ENCODE measurements around the gene CRIP3. TPM values are rescaled to one million over a fixed set of nuclear protein-coding genes. Genes with fewer than 3 reads are reported as not detected.

CRIP3 gene
- total and polyA plus RNA-seq, 2 of the 8 experiments (the other 6 are each of a cell fraction or from before 2014, with no cell fraction given), result 34.0 to 46.3 TPM

DNA sequence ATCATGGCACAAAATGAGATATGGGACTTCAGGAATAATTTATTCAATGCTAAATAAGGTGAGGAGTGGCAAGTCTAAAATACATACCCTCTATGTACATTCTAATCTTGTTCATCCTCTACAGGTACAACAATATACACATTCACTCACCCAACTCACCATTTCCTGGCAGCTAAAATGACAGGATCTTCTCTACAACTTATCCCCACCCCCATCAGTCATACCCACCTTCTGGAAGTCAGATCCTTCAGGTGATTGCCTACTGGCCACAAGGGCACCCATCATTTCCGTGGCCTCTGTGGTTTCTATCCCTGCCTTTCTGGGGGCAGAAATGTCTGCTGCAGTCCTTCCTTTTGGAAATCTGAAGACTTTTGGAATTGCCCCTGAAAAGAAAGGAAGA, 22.8 kb upstream of the CRIP3 start:
- H3K4ac ChIP-seq (replicated peaks; ENCODE audit: insufficient read length, low read depth, low read length), result no peak overlapping the region
- no peak overlapping the region for H3K27ac ChIP-seq (ENCODE audit: low read depth, low read length)
- H3K14ac ChIP-seq (ENCODE audit: insufficient read length), result no peak overlapping the region
- H3K27me3 ChIP-seq (replicated peaks in 1 of 4; ENCODE audit: control insufficient read depth in 3 of 4, extremely low read depth in 1 of 4, insufficient read depth in 3 of 4, low read length in 3 of 4), result no peaks in the 10 kb centered on the region
- no peak overlapping the region for H3K9ac ChIP-seq (replicated peaks in 1 of 4; ENCODE audit: extremely low read depth in 1 of 4, low read depth in 3 of 4, low read length in 3 of 4)
- no peak overlapping the region for H2BK120ac ChIP-seq (replicated peaks; ENCODE audit: low read depth, low read length)
- H3K23ac ChIP-seq (ENCODE audit: insufficient read length), result no peak overlapping the region
- no peak overlapping the region for H2BK12ac ChIP-seq (ENCODE audit: low read depth, low read length)
- H4K20me1 ChIP-seq (replicated peaks in 1 of 2; ENCODE audit: control insufficient read depth in 1 of 2, insufficient read depth in 2 of 2, low read length in 2 of 2), result no peaks in the 10 kb centered on the region
- FAIRE-seq, result no peak
- H3K23me2 ChIP-seq (ENCODE audit: low read depth, low read length), result no peaks in the 10 kb centered on the region
- H3K36me3 ChIP-seq (ENCODE audit: control insufficient read depth in 2 of 4, insufficient read depth in 4 of 4, low read length in 3 of 4), result peaks cover 0 to 1% (median 0%) of the 10 kb centered on the region in 4 experiments; a peak in 1 of 8 replicates
- no peaks in the 10 kb centered on the region for H3K9me3 ChIP-seq (ENCODE audit: insufficient read depth in 2 of 2, low read depth in 1 of 2, low read length in 1 of 2)
- POLR2A ChIA-PET (ENCODE audit: partially characterized antibody), result no interaction called here
- no peak overlapping the region for H2BK15ac ChIP-seq (ENCODE audit: low read length)
- H3K4me2 ChIP-seq (ENCODE audit: insufficient read depth in 1 of 2, low read depth in 2 of 2, low read length in 2 of 2), result no peak overlapping the region
- 82% methylated on average over 1 of the region's 1 CpG; no CpG with 5 or more reads in 1 of the 2 experiments for WGBS, 2 experiments (ENCODE audit: extremely low coverage in 1 of 2, insufficient coverage in 1 of 2, insufficient read length in 1 of 2, insufficient replicate concordance in 2 of 2, low coverage in 1 of 2, low lambda C conversion rate in 2 of 2, missing lambda C conversion rate in 1 of 2)
- no peaks in the 10 kb centered on the region; a peak in 1 of 7 replicates for H3K4me1 ChIP-seq (replicated peaks in 1 of 4; ENCODE audit: control insufficient read depth in 3 of 4, insufficient read depth in 4 of 4, low read length in 3 of 4)
- no peak overlapping the region for H3K56ac ChIP-seq (replicated peaks; ENCODE audit: insufficient read length, low read depth, low read length)
- no peak for DNase-seq (ENCODE audit: low read depth in 1 of 2, low spot score in 2 of 2)
- CTCF ChIA-PET (ENCODE audit: partially characterized antibody), result interaction anchor here (0.7 to 1.4 kb wide), 2 partner anchors 14 to 66 kb away, joined by 3 to 4 read pairs; no protein-coding TSS in a partner anchor
- H3K79me1 ChIP-seq (ENCODE audit: low read depth, low read length), result no peaks in the 10 kb centered on the region
- no peak overlapping the region for H2AK5ac ChIP-seq (ENCODE audit: low read depth, low read length)
- no peak overlapping the region for H4K8ac ChIP-seq (ENCODE audit: extremely low read depth, insufficient read depth, low read length)
- no peak overlapping the region for H4K5ac ChIP-seq (ENCODE audit: insufficient read length, low read depth, low read length)
- H3K18ac ChIP-seq (ENCODE audit: extremely low read depth, low read length), result no peak overlapping the region
- no peak overlapping the region for H4K91ac ChIP-seq (replicated peaks; ENCODE audit: insufficient read length, low read length)
- no peak overlapping the region for H2AFZ ChIP-seq (ENCODE audit: low read length)
- no peak overlapping the region for H2BK20ac ChIP-seq (ENCODE audit: low read length)
- no peak overlapping the region for H3K4me3 ChIP-seq (ENCODE audit: extremely low read depth in 1 of 4, insufficient read depth in 2 of 4, low read depth in 3 of 4, low read length in 4 of 4)
- no peak overlapping the region for H2BK5ac ChIP-seq (ENCODE audit: low read depth, low read length)
- H3K79me2 ChIP-seq (ENCODE audit: control insufficient read depth in 1 of 2, insufficient read depth in 2 of 2, low read length in 2 of 2), result no peaks in the 10 kb centered on the region
- no peak for TF ChIP-seq TAF1 (IDR thresholded peaks at IDR 0.05; ENCODE audit: low read depth, low read length)
- TF ChIP-seq ZNF274 (IDR thresholded peaks at IDR 0.05; ENCODE audit: borderline replicate concordance, extremely low read depth, low read length), result no peak
- no peak for TF ChIP-seq PHF8 (conservative IDR thresholded peaks at IDR 0.05; ENCODE audit: low read depth, low read length)
- TF ChIP-seq, protein P1, sequence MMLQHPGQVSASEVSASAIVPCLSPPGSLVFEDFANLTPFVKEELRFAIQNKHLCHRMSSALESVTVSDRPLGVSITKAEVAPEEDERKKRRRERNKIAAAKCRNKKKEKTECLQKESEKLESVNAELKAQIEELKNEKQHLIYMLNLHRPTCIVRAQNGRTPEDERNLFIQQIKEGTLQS (IDR thresholded peaks at IDR 0.05; ENCODE audit: insufficient read depth, low read depth, low read length), result no peak
- TF ChIP-seq EP300 (IDR thresholded peaks at IDR 0.05; ENCODE audit: borderline replicate concordance in 1 of 2, low read depth in 2 of 2, low read length in 2 of 2), result no peak
- TF ChIP-seq TBP (IDR thresholded peaks at IDR 0.05; ENCODE audit: low read depth, low read length), result no peak
- no peak for TF ChIP-seq CTBP2 (IDR thresholded peaks at IDR 0.05; ENCODE audit: borderline replicate concordance, insufficient read depth, insufficient read length, low read length)
- no peak for TF ChIP-seq SP1 (IDR thresholded peaks at IDR 0.05; ENCODE audit: low read depth, low read length)
- TF ChIP-seq, protein P2, sequence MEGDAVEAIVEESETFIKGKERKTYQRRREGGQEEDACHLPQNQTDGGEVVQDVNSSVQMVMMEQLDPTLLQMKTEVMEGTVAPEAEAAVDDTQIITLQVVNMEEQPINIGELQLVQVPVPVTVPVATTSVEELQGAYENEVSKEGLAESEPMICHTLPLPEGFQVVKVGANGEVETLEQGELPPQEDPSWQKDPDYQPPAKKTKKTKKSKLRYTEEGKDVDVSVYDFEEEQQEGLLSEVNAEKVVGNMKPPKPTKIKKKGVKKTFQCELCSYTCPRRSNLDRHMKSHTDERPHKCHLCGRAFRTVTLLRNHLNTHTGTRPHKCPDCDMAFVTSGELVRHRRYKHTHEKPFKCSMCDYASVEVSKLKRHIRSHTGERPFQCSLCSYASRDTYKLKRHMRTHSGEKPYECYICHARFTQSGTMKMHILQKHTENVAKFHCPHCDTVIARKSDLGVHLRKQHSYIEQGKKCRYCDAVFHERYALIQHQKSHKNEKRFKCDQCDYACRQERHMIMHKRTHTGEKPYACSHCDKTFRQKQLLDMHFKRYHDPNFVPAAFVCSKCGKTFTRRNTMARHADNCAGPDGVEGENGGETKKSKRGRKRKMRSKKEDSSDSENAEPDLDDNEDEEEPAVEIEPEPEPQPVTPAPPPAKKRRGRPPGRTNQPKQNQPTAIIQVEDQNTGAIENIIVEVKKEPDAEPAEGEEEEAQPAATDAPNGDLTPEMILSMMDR (IDR thresholded peaks at IDR 0.05; ENCODE audit: control extremely low read depth in 1 of 3, insufficient read depth in 1 of 3, low read depth in 1 of 3, low read length in 3 of 3), result no peak
- no peak for TF ChIP-seq CREB1 (IDR thresholded peaks at IDR 0.05)
- TF ChIP-seq CEBPB (IDR thresholded peaks at IDR 0.05; ENCODE audit: low read depth, low read length), result no peak
- no peak for TF ChIP-seq HDAC6 (IDR thresholded peaks at IDR 0.05; ENCODE audit: low read depth, low read length)
